Heart right ventricle (tissue), 16 donors: ENCODE data around the gene C5orf58. TPM values are rescaled to one million over a fixed set of nuclear protein-coding genes. Genes with fewer than 3 reads are reported as not detected.

Source experiments
- ATAC-seq, 8 donors: fragments of 200-7000 bp; cut with Tn5 transposase; one replicate each; pipeline ENCODE4 v1.9.1; 2020; ENCODE audit warnings: mild to moderate bottlenecking in 8 of 8, moderate library complexity in 8 of 8, moderate number of reproducible peaks in 1 of 8
- DNase-seq, 2 donors: peaks; one replicate each; pipeline ENCODE4 v3.0.0-alpha.2; 2020
- H3K27ac ChIP-seq, 10 donors: fragments of 200-600 bp; sonication (generic) in 2 of 10; one replicate each; pipeline versions ENCODE4 v1.5.0 to v1.8.0; 2020 to 2022; ENCODE audit warnings: mild to moderate bottlenecking in 3 of 10
- H3K27me3 ChIP-seq, 7 donors: fragments of 200-600 bp; one replicate each; pipeline ENCODE4 v1.8.0; 2021 to 2022; ENCODE audit warnings: mild to moderate bottlenecking in 2 of 7
- H3K36me3 ChIP-seq, 9 donors: fragments of 200-600 bp; sonication (generic) in 1 of 9; one replicate each; pipeline versions ENCODE4 v1.5.0 to v1.8.0; 2020 to 2022; ENCODE audit warnings: mild to moderate bottlenecking in 2 of 9
- H3K4me1 ChIP-seq, 9 donors: fragments of 200-600 bp; sonication (generic) in 1 of 9; one replicate each; pipeline versions ENCODE4 v1.5.0 to v1.8.0; 2020 to 2022; ENCODE audit warnings: mild to moderate bottlenecking in 4 of 9
- H3K4me3 ChIP-seq, 10 donors: fragments of 200-600 bp; sonication (generic) in 2 of 10; one replicate each; pipeline versions ENCODE4 v1.5.0 to v1.8.0; 2020 to 2022; ENCODE audit warnings: mild to moderate bottlenecking in 7 of 10, moderate library complexity in 2 of 10
- H3K9me3 ChIP-seq, 11 donors: fragments of 200-600 bp in 10 of 11; sonication (generic) in 2 of 11; one replicate each; pipeline versions ENCODE4 v1.5.0 to v1.8.0; 2013 to 2022; ENCODE audit warnings: mild to moderate bottlenecking in 2 of 11, control low read depth in 1 of 11, moderate library complexity in 1 of 11
- CTCF ChIP-seq, 9 donors: fragments of 200-600 bp; sonication (generic) in 2 of 9; IDR thresholded peaks; one replicate each; pipeline versions ENCODE4 v1.5.0 to v1.8.0; 2021 to 2022; ENCODE audit warnings: antibody characterized with exemption in 9 of 9, mild to moderate bottlenecking in 5 of 9, moderate library complexity in 1 of 9
- WGBS, 2 donors: extraction: QIAGEN DNeasy Blood & Tissue Kit; methylation state at CpG; one replicate each; pipeline ENCODE4 v1.1.7; 2013; ENCODE audit warnings: inconsistent platforms in 1 of 2; 5-methylcytosine and 5-hydroxymethylcytosine counted together
- intact Hi-C, 10 donors: fragments of 100-400 bp; cut with DNase I; formaldehyde crosslinking; loops; one replicate each; pipeline versions ENCODE4 v1.11.1 to v1.14.2; 2022
- polyA plus RNA-seq, 2 donors: library from polyadenylated mRNA; stranded (reverse); fragments of 200-250 nt; gene quantifications; one replicate each; pipeline ENCODE4 v1.2.3, GENCODE V29; 2013
- total RNA-seq, 10 donors: library from RNA; stranded (reverse); fragmentation: NEBNext Ultra II Directional in 3 of 10; extraction: Animal tissue kit (Norgen Biotek cat#: 25700) in 3 of 10; gene quantifications; one replicate each; pipeline versions ENCODE4 v1.2.1 to v1.2.4, GENCODE V29; 2021 to 2023
- donor health status: Arrhythmogenic right ventricular cardiomyopathy.
- donor health status: ischemic (EF 13 %, LVEDD 7.1; RV severe dilation, severe dysfunction).
- donor health status: healthy with polysubstance abuse.
- donor health status: DM: no; HTN: yes; CAD: no.
- donor health status: DM: no; HTN: no; CAD: no.
- donor health status: ischemic (EF 25% LVEDD 6.9; RV normal size, moderate dysfunction).
- donor health status: ischemic (EF 25% LVEDD 5.7; RV mildly dilated, moderate dysfunction).
- donor health status: healthy.
- donor health status: DM: yes; HTN: yes; CAD: no.
- donor health status: Ischemic cardiomyopathy.
- donor health status: ischemic (EF 35%, LVEDD 5.7; RV mildly dilated, moderate dysfunction).
- donor health status: nonischemic (EF 11% LVEDD 7.7; RV severe dilation, severe dysfunction).
- donor health status: DM: yes; HTN: yes; CAD: no.
- donor health status: PGD.
- donor health status: ischemic (EF 29% LVEDD 5.4; RV normal size, mild dysfunction).
- donor health status: nonischemic (EF 23%, LVEDD 6.1; RV moderate dilation, normal function).

C5orf58 gene
- total and polyA plus RNA-seq, 12 donors = 0.56 to 1.1 TPM; not detected in 10

- H3K4me3 ChIP-seq = no peak overlapping the region
- 82 to 84% methylated on average over 7 of the region's 7 CpGs for WGBS, 2 donors
- peaks cover 0 to 6% (median 0%) of the 10 kb centered on the region in 9 donors for H3K4me1 ChIP-seq
- H3K27me3 ChIP-seq = peaks cover 0 to 3% (median 0%) of the 10 kb centered on the region in 7 donors
- H3K27ac ChIP-seq = no peak overlapping the region
- ATAC-seq (no peak), DNase-seq (no peak)
- intact Hi-C loops = loop anchor here in 1 of 10 donors (10.0 kb wide), 1 partner anchor 482 kb away; no protein-coding TSS in a partner anchor
- H3K36me3 ChIP-seq = no peaks in the 10 kb centered on the region
- H3K9me3 ChIP-seq = no peaks in the 10 kb centered on the region
- TF ChIP-seq CTCF (IDR thresholded peaks at IDR 0.05) = no peak
These were observed 45.9 kb upstream of the C5orf58 start for GRCh38 chr5:170186856-170187255.

- intact Hi-C loops = no loop called here
- H3K9me3 ChIP-seq = no peaks in the 10 kb centered on the region
- H3K36me3 ChIP-seq = no peaks in the 10 kb centered on the region
- no peak overlapping the region for H3K4me3 ChIP-seq
- 58 to 70% methylated on average over 6 of the region's 6 CpGs for WGBS, 2 donors
- TF ChIP-seq CTCF (IDR thresholded peaks at IDR 0.05) = no peak
- no peaks in the 10 kb centered on the region for H3K27me3 ChIP-seq
- DNase-seq (no peak), ATAC-seq (no peak)
- H3K27ac ChIP-seq = no peak overlapping the region
- H3K4me1 ChIP-seq = peaks cover 0 to 6% (median 0%) of the 10 kb centered on the region in 9 donors
These were observed 42.2 kb upstream of the C5orf58 start for GRCh38 chr5:170190436-170191134.

GRCh38 chr5:170192829-170193228 is 40.0 kb upstream of the C5orf58 start:
- ATAC-seq (no peak), DNase-seq (no peak)
- Histone ChIP-seq H3K4me3 (no peak overlapping the region), H3K27me3 (peaks cover 0 to under 1% (median 0%) of the 10 kb centered on the region in 7 donors), H3K4me1 (peaks cover 0 to 6% (median 0%) of the 10 kb centered on the region in 9 donors), H3K9me3 (no peaks in the 10 kb centered on the region), H3K36me3 (no peaks in the 10 kb centered on the region), H3K27ac (no peak overlapping the region)
- WGBS, 2 donors = 76 to 81% methylated on average over 12 of the region's 12 CpGs
- intact Hi-C loops = no loop called here
- no peak for TF ChIP-seq CTCF (IDR thresholded peaks at IDR 0.05)

- no peak for ATAC-seq
- intact Hi-C loops = no loop called here
These were observed 36.8 kb upstream of the C5orf58 start for GRCh38 chr5:170195961-170196360.

More at GRCh38 chr5:170195961-170196360, 36.8 kb upstream of the C5orf58 start:
- no peak for TF ChIP-seq CTCF (IDR thresholded peaks at IDR 0.05)
- no peak overlapping the region for H3K27ac ChIP-seq
- peaks cover 0 to 3% (median 0%) of the 10 kb centered on the region in 9 donors for H3K4me1 ChIP-seq
- WGBS, 2 donors = 56 to 59% methylated on average over 4 of the region's 4 CpGs
- DNase-seq = no peak
- no peak overlapping the region for H3K4me3 ChIP-seq
- peaks cover 0 to 6% (median 0%) of the 10 kb centered on the region in 7 donors for H3K27me3 ChIP-seq
- H3K9me3 ChIP-seq = no peaks in the 10 kb centered on the region
- H3K36me3 ChIP-seq = no peaks in the 10 kb centered on the region
